Right forelimb (tissue), 1 donor: ENCODE data around the gene CCL22.
"Not testable (repeated sequence)": the region's sequence is repeated elsewhere in the genome, so short reads cannot be mapped to it uniquely, and the experiment has no call there.

Source experiments
- DNase-seq: peaks from one replicate; pipeline ENCODE4 v3.0.0-alpha.2; 2018

Gene CCL22

GRCh38 chr16:57348327-57348726 lies 10.3 kb upstream of the CCL22 start:
- DNase-seq: no peak

DNA sequence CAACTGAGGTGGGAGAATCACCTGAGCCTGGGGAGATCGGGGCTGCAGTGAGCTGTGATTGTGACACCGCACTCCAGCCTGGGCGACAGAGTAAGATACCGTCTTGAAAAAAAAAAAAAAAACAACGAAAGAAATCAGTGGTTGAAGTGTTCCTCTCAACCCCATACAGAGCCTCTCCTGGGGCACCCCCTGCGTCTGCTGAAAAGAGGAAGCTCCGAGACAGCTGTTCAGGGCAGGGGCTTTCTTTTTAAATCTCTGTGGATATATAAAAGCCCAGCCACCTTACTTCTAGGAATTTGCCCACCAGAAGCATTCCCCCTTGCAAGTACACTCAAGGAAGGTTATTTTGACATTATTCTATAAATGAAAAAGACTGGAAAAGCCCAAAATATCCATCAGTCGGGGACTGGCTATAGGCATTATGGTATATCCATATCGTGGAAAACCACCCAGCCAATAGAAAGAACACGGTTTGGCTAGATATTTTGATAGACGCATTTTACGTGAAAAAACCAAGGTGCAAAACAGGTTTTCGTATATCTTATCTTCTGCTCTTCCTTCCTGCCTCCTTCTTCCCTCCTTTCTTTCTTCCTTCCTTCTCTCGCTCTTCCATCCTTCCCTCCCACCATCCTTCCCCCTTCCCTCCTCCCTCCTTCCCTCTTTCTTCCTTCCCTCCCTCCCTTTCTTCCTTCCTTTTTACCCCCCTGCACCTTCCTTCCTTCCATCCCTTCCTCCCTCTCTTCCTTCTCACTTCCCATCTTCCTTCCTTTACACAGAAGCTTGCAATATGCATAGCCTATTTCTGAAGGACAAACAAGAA lies 9.2 kb upstream of the CCL22 start:
- no peak for DNase-seq

DNA sequence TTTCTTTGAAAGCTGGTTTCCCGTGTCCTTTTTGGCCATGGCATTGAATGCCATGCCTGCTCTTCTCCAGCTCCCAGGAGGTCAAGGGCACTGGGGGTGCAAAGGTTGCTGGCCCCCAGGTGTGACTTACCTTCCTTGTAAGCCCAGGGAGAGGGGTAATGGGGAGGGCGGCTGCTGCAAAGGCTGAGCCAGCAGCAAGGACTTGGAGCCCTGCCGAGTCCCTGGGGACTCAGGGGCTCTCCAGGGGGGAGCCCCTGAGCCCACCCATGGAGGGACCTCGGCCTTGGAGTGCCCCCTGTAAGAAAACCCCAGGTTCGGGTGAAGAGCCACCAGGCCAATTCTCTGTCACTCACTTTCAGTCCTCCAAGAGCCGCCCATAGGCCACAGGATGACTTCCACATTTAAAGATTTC lies 5.9 kb upstream of the CCL22 start:
- no peak for DNase-seq

DNA sequence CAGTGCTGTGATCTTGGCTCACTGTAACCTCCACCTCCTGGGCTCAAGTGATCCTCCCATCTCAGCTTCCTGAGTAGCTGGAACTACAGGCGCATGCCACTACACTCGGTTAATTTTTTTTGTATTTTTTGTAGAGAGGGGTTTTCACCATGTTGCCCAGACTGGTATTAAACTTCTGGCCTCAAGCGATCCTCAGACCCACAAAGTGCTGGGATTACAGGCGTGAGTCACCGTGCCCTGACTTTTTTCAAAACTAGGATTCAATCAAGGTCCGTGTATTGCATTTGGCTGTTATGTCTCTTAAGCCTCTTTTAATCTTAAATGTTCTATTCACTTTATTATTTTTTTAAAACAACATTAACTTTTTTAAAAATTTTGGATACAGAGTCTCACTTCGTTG lies 4.3 kb upstream of the CCL22 start:
- DNase-seq: no peak

- DNase-seq: no peak
These were observed 2.6 kb upstream of the CCL22 start for GRCh38 chr16:57355898-57356414.

GRCh38 chr16:57356547-57356946 lies 2.0 kb upstream of the CCL22 start:
- DNase-seq: no peak

- DNase-seq: no peak
These were observed 1.1 kb upstream of the CCL22 start for GRCh38 chr16:57357330-57358085.

DNA sequence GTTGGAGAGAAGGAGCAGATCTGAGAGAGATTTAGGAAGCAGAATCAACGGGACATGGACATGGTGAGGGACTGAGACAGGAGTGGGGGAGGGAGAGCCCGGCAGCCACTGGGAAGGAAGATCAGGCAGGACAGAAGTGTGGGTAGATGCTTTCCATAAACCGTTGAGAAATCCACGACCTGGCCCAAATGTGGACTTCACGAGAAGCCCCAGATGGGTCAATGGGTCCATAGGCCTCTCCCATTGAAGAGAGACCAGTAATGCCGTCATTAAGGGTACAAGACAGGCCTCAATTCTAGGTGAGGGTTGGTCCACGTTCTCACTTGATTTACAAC lies 530 bp upstream of the CCL22 start:
- DNase-seq: no peak

DNA sequence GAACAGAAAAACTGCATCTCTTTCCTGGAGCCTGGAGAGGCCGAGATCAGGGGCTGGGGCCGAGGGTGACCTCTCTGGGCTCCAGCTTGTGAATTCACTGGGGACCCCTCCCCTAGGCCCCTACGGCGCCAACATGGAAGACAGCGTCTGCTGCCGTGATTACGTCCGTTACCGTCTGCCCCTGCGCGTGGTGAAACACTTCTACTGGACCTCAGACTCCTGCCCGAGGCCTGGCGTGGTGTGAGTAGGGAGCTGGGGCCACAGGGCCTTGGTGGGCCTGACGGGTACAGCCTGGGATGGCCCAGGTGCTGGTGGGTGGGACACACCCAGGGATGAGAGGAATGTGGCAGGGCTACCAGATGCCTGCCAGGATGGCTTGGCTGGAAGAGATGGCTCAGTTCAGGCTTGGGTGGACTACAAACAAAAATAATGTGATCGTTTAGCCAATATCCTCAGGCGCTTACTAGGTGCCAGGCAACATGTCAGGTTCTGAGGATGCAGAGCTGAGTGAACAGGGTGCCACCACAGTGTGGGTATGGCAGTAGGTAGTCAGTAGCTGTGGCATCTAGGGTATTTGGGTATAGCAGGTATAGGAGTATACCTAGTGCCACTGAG lies 1.8 kb downstream of the CCL22 start:
- DNase-seq: no peak

DNA sequence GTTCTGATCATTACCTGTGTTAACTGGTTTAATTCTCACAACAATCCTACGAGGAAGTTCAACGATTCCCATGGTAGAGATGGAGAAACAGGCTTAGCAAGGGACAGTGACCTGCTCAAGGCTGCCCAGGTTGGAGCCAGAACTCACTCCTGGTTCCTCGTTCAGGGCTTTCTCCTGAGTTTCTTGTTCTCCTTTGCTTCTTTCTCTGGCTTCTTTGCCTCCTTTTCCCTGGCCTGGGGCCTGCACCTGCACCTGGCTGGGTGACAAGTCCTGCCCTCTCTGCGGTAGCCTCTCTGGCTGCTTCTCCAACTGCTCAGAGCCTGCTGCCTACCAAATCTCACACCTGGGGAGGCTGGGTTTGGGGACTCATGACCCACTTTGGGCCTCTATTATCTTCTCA lies 2.8 kb downstream of the CCL22 start:
- no peak for DNase-seq

DNA sequence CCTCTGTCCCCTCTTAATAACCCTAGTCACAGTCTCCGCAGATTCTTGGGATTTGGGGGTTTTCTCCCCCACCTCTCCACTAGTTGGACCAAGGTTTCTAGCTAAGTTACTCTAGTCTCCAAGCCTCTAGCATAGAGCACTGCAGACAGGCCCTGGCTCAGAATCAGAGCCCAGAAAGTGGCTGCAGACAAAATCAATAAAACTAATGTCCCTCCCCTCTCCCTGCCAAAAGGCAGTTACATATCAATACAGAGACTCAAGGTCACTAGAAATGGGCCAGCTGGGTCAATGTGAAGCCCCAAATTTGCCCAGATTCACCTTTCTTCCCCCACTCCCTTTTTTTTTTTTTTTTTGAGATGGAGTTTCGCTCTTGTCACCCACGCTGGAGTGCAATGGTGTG lies 5.6 kb downstream of the CCL22 start:
- peak; percentile 20 for DNase-seq

- peak; percentile 30 for DNase-seq
These were observed 8.0 kb downstream of the CCL22 start for GRCh38 chr16:57366544-57367040.

DNA sequence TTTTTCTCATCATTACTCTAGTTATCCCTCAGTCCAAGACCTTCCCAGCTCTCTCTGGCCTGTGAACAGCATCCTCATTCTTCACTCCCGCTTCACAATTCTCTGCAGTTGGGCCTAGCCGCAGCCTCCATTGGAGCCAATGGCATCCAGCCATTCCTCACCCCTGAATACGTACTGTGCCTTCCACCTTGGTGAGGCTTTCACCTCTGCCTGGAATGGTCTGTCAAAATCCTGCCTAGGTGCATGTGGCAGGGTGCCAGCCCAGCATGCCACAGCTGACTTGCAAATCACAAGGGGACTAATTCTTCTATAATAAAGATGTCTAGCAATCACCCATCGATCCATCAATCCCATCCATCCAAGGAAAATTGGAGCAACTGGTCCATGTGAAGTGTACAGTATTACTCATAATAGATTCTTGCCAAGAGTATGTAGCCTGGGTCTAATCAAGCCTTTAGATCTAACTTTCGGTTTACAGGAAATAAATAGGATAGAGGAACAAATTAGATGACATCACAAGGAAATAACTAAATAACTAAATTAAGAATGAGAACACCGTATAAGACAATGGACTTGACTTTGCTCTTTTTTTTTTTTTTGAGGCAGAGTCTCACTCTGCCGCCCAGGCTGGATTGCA lies 8.7 kb downstream of the CCL22 start:
- DNase-seq: peak; percentile 28

GRCh38 chr16:57371494-57372371 lies 13.2 kb downstream of the CCL22 start:
- peak; percentile 36 for DNase-seq

- peak; percentile 77 for DNase-seq
These were observed 14.0 kb downstream of the CCL22 start, which contains the start of gene CX3CL1 for GRCh38 chr16:57372372-57373116. Gene CX3CL1 (plus strand): TSS chr16:57372490. CDS start chr16:57372569, 79 bp downstream.

- DNase-seq: no peak
These were observed 14.7 kb downstream of the CCL22 start for GRCh38 chr16:57373117-57373947.

GRCh38 chr16:57374067-57374534 lies 15.5 kb downstream of the CCL22 start:
- DNase-seq: no peak

DNA sequence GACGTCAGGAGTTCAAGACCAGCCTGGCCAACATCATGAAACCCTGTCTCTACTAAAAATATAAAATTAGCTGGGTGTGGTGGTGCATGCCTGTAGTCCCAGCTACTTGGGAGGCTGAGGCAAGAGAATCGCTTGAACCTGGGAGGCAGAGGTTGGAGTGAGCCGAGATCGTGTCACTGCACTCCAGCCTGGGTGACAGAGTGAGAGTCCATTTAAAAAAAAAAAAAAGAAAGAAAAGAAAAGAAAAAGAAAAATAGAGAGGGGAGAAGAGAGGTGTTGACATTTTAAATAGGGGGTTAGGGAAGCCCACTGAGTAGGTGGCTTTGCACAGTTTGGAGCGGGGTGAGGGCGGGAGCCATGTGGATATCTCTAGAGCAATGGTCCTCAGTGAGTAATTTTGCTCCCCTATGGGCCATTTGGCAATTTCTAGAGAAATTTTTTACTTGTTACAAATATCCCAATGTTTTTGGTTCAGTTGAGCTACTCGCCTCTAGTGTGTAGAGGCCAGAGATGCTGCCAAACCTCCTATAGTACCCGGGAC lies 16.4 kb downstream of the CCL22 start:
- DNase-seq: not testable (repeated sequence)

GRCh38 chr16:57376313-57376818 lies 17.8 kb downstream of the CCL22 start:
- DNase-seq: no peak
